ENCODE measurements around the gene ACIN1. TPM values are rescaled to one million over a fixed set of nuclear protein-coding genes. Genes with fewer than 3 reads are reported as not detected.

The ACIN1 gene
- total and polyA plus RNA-seq, 9 of the 15 experiments (the other 6 are each of a cell fraction or from before 2014, with no cell fraction given), result 5.0 to 196 (median 129) TPM

DNA sequence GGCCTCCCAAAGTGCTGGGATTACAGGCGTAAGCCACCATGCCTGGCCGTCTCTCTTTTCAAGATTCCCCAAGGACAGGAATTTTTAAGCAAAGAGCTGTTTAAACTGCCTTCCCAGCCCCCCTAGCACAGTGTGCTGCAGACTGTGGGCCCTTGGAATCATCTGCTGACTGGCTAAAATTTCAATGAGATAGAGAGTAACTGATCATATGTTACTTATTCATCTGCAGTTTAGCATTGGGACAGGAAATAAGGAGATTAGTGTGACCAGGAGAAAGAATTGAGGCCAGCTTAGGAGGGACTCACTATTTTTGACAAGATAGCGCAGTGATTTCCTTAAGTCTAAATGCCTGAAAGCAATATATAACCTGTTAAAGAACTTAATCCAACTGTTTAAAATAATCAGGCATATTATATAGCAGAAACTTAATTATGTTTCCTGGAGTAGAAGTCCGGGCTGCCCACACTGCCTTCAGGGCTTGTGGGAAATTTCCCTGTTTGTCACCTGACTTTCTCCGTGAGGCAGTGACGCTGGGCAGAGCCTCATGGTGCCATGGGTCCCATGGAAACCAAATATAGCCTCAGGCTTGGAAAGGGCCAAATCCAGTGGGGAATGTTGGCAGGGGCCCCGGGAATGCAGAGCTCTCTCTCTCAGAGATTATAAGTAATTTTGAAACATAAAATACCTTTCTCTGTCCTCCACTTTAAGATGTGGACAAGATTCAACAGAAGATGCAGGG lies 46.9 kb upstream of the ACIN1 start:
- H3K9ac ChIP-seq (ENCODE audit: insufficient read depth in 1 of 2, low read depth in 2 of 2, low read length in 2 of 2), result no peak overlapping the region
- ChIA-PET POLR2A (interaction anchor here (0.6 to 1.2 kb wide), 2 partner anchors 31 to 66 kb away, joined by 3 read pairs; no protein-coding TSS in a partner anchor), CTCF (ENCODE audit: low intra/inter-chr PET ratio) (no interaction called here)

GRCh38 chr14:23140371-23140770 lies 45.4 kb upstream of the ACIN1 start:
- intact Hi-C loops (cut with micrococcal nuclease), result no loop called here
- H3K79me2 ChIP-seq (ENCODE audit: control insufficient read depth, insufficient read depth, low read length), result no peaks in the 10 kb centered on the region

More for the DNA sequence above, 46.9 kb upstream of the ACIN1 start:
- Histone ChIP-seq H3K9me3 (replicated peaks; ENCODE audit: control insufficient read depth, insufficient read depth, low read depth, low read length) (no peaks in the 10 kb centered on the region), H3K4me3 (no peak overlapping the region), H3K4me2 (ENCODE audit: insufficient read depth, low read length) (no peak overlapping the region), H4K20me1 (replicated peaks; ENCODE audit: control insufficient read depth, insufficient read depth, low read length) (no peaks in the 10 kb centered on the region), H3K27me3 (ENCODE audit: control insufficient read depth in 2 of 2, insufficient read depth in 2 of 2, low read length in 2 of 2) (no peaks in the 10 kb centered on the region), H2AFZ (ENCODE audit: low read depth, low read length) (no peak overlapping the region), H3K79me2 (ENCODE audit: control insufficient read depth, insufficient read depth, low read length) (no peaks in the 10 kb centered on the region), H3K36me3 (ENCODE audit: control insufficient read depth, insufficient read depth, low read length) (peaks cover 5% of the 10 kb centered on the region; the same call in 1 of the 3 replicates), H3K9me1 (ENCODE audit: control insufficient read depth, insufficient read depth, low read length) (no peaks in the 10 kb centered on the region), H3K27ac (ENCODE audit: extremely low read depth, low read depth, low read length) (no peak overlapping the region), H3K4me1 (replicated peaks in 1 of 2; ENCODE audit: control insufficient read depth in 2 of 2, insufficient read depth in 2 of 2, low read length in 2 of 2) (peaks cover 36 to 42% of the 10 kb centered on the region in 2 experiments; a peak in 4 of 5 replicates)
- DNase-seq (ENCODE audit: extremely low read depth in 1 of 4, low spot score in 3 of 4) (no peak), ATAC-seq (no peak), FAIRE-seq (no peak)
- intact Hi-C loops (cut with micrococcal nuclease) (no loop called here), in situ Hi-C loops (cut with MboI) (no loop called here)
- TF ChIP-seq ZNF165 (CRISPR knock-in tag; IDR thresholded peaks at IDR 0.05; ENCODE audit: borderline replicate concordance) (no peak), PTTG1 (tag; IDR thresholded peaks at IDR 0.05; ENCODE audit: low read depth) (no peak), ZNF316 (IDR thresholded peaks at IDR 0.05) (peak; percentile 24; the same call in 1 of the 2 replicates), EP400 (IDR thresholded peaks at IDR 0.05) (no peak), RFX1 (IDR thresholded peaks at IDR 0.05) (no peak), HDGF (IDR thresholded peaks at IDR 0.05) (no peak), BCL6 (CRISPR knock-in tag; IDR thresholded peaks at IDR 0.05) (no peak)
- TF ChIP-seq, protein P1, sequence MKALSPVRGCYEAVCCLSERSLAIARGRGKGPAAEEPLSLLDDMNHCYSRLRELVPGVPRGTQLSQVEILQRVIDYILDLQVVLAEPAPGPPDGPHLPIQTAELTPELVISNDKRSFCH (CRISPR knock-in tag; IDR thresholded peaks at IDR 0.05), result no peak
- TF ChIP-seq, protein P1 (tag; IDR thresholded peaks at IDR 0.05), result no peak
- WGBS (ENCODE audit: insufficient coverage, low coverage, missing lambda C conversion rate), result 81% methylated on average over 7 of the region's 7 CpGs
- BruUV-seq (replicated peaks), result no TSS peak

More at GRCh38 chr14:23140371-23140770, 45.4 kb upstream of the ACIN1 start:
- Histone ChIP-seq H3K4me1 (replicated peaks in 1 of 2; ENCODE audit: control insufficient read depth in 2 of 2, insufficient read depth in 2 of 2, low read length in 2 of 2) (peaks cover 28 to 39% of the 10 kb centered on the region in 2 experiments; a peak in 4 of 5 replicates), H4K20me1 (replicated peaks; ENCODE audit: control insufficient read depth, insufficient read depth, low read length) (no peaks in the 10 kb centered on the region), H3K27ac (ENCODE audit: extremely low read depth, low read depth, low read length) (no peak overlapping the region; the same call in 2 of the 3 replicates), H2AFZ (ENCODE audit: low read depth, low read length) (no peak overlapping the region), H3K36me3 (ENCODE audit: control insufficient read depth, insufficient read depth, low read length) (peaks cover 9% of the 10 kb centered on the region; the same call in 1 of the 3 replicates), H3K4me2 (ENCODE audit: insufficient read depth, low read length) (no peak overlapping the region), H3K27me3 (ENCODE audit: control insufficient read depth in 2 of 2, insufficient read depth in 2 of 2, low read length in 2 of 2) (no peaks in the 10 kb centered on the region), H3K9me3 (replicated peaks; ENCODE audit: control insufficient read depth, insufficient read depth, low read depth, low read length) (no peaks in the 10 kb centered on the region), H3K9me1 (ENCODE audit: control insufficient read depth, insufficient read depth, low read length) (no peaks in the 10 kb centered on the region), H3K9ac (ENCODE audit: insufficient read depth in 1 of 2, low read depth in 2 of 2, low read length in 2 of 2) (no peak overlapping the region), H3K4me3 (no peak overlapping the region)
- no peak for DNase-seq (ENCODE audit: extremely low read depth in 1 of 4, low spot score in 3 of 4)
- no peak for FAIRE-seq
- in situ Hi-C loops (cut with MboI), result no loop called here
- no peak for ATAC-seq
- TF ChIP-seq RAD21 (CRISPR knock-in tag; conservative IDR thresholded peaks at IDR 0.05 in 1 of 2, IDR thresholded peaks at IDR 0.05 in 1 of 2) (peak in 1 of 2 experiments; percentile 13; a peak in 1 of 4 replicates), NR2C2 (CRISPR knock-in tag; IDR thresholded peaks at IDR 0.05) (no peak), NR2C2 (tag; IDR thresholded peaks at IDR 0.05) (no peak)
- CTCF ChIA-PET (ENCODE audit: low intra/inter-chr PET ratio), result no interaction called here
- BruUV-seq (replicated peaks), result no TSS peak
- 70% methylated on average over 6 of the region's 6 CpGs for WGBS (ENCODE audit: insufficient coverage, low coverage, missing lambda C conversion rate)
- POLR2A ChIA-PET, result no interaction called here

Measured in K562 (cell line).